ENCODE measurements around the gene KLF9. TPM values are rescaled to one million over a fixed set of nuclear protein-coding genes. Genes with fewer than 3 reads are reported as not detected.

Gene KLF9
- 11.6 and 11.9 TPM in 2 replicates for total RNA-seq

GRCh38 chr9:70413799-70414775 is at the start of gene KLF9:
TSS of gene KLF9 (minus strand) at chr9:70414657. CDS start at chr9:70413363, 1,294 bp downstream.

Other genes starting within 250 kb of the KLF9 start
- 13.5 and 19.4 TPM in 2 replicates for gene SMC5, start 155.7 kb downstream of the KLF9 start, total RNA-seq